VCaP (cell line): ENCODE data around the gene KRT16.

Experiments used
- H3K27ac ChIP-seq: fragments of 450-650 bp; 2 replicates; pipeline ENCODE4 v1.5.1; 2017
- CTCF ChIP-seq: fragments of 450-650 bp; conservative IDR thresholded peaks from 2 replicates; pipeline ENCODE4 v1.5.1; 2017; ENCODE audit warnings: mild to moderate bottlenecking, moderate library complexity

Gene KRT16

GRCh38 chr17:41639492-41640473, 27.2 kb upstream of the KRT16 start:
- H3K27ac ChIP-seq = no peak overlapping the region
- TF ChIP-seq CTCF = no peak

GRCh38 chr17:41638941-41639340, 26.4 kb upstream of the KRT16 start:
- no peak for TF ChIP-seq CTCF
- H3K27ac ChIP-seq = no peak overlapping the region

- H3K27ac ChIP-seq = no peak overlapping the region
- no peak for TF ChIP-seq CTCF
Observed at GRCh38 chr17:41638194-41638593, 25.6 kb upstream of the KRT16 start.

GRCh38 chr17:41636652-41637051, 24.1 kb upstream of the KRT16 start:
- no peak for TF ChIP-seq CTCF
- no peak overlapping the region for H3K27ac ChIP-seq

GRCh38 chr17:41635121-41636097, 22.8 kb upstream of the KRT16 start:
- no peak overlapping the region for H3K27ac ChIP-seq
- TF ChIP-seq CTCF = no peak

GRCh38 chr17:41634639-41635038, 22.1 kb upstream of the KRT16 start:
- no peak overlapping the region for H3K27ac ChIP-seq
- TF ChIP-seq CTCF = no peak
